ENCODE results near the gene SPC24. TPM values are rescaled to one million over a fixed set of nuclear protein-coding genes. Genes with fewer than 3 reads are reported as not detected.
"Not testable (repeated sequence)": the region's sequence is repeated elsewhere in the genome, so short reads cannot be mapped to it uniquely, and the experiment has no call there.

The SPC24 gene
- total RNA-seq, 1 donor from 2014 or later, result 3.9 TPM

- intact Hi-C loops (cut with micrococcal nuclease), result no loop called here
- no peak overlapping the region for H3K4me3 ChIP-seq
- H3K27ac ChIP-seq (replicated peaks), result peak overlapping the region; percentile 100
- H3K36me3 ChIP-seq, result no peaks in the 10 kb centered on the region
- no peak for TF ChIP-seq CTCF (IDR thresholded peaks at IDR 0.05; ENCODE audit: borderline replicate concordance)
- DNase-seq, result no peak
- no peaks in the 10 kb centered on the region for H3K27me3 ChIP-seq (ENCODE audit: low read depth)
- H3K4me1 ChIP-seq, result peaks cover 42% of the 10 kb centered on the region
- H3K9me3 ChIP-seq (replicated peaks), result peaks cover 4% of the 10 kb centered on the region
Measured at GRCh38 chr19:11145536-11145924, 10.1 kb downstream of the SPC24 start.

- Histone ChIP-seq H3K36me3 (no peaks in the 10 kb centered on the region), H3K9me3 (replicated peaks) (peaks cover 4% of the 10 kb centered on the region), H3K4me1 (peaks cover 68% of the 10 kb centered on the region), H3K27me3 (ENCODE audit: low read depth) (no peaks in the 10 kb centered on the region), H3K27ac (replicated peaks) (peak overlapping the region; percentile 100), H3K4me3 (peak overlapping the region; percentile 56)
- peak; percentile 92 for DNase-seq
- TF ChIP-seq CTCF (IDR thresholded peaks at IDR 0.05; ENCODE audit: borderline replicate concordance), result no peak
- intact Hi-C loops (cut with micrococcal nuclease), result no loop called here
Measured at GRCh38 chr19:11142528-11143171, 12.9 kb downstream of the SPC24 start.

GRCh38 chr19:11141937-11142527 is 13.6 kb downstream of the SPC24 start:
- peak; percentile 11 for TF ChIP-seq CTCF (IDR thresholded peaks at IDR 0.05; ENCODE audit: borderline replicate concordance)
- no peaks in the 10 kb centered on the region for H3K36me3 ChIP-seq
- intact Hi-C loops (cut with micrococcal nuclease), result no loop called here
- H3K4me3 ChIP-seq, result peak overlapping the region; percentile 56
- H3K27ac ChIP-seq (replicated peaks), result peak overlapping the region; percentile 100
- DNase-seq, result no peak
- H3K27me3 ChIP-seq (ENCODE audit: low read depth), result no peaks in the 10 kb centered on the region
- H3K4me1 ChIP-seq, result peaks cover 74% of the 10 kb centered on the region
- peaks cover 4% of the 10 kb centered on the region for H3K9me3 ChIP-seq (replicated peaks)

GRCh38 chr19:11140896-11141295 is 14.7 kb downstream of the SPC24 start:
- Histone ChIP-seq H3K36me3 (no peaks in the 10 kb centered on the region), H3K27ac (replicated peaks) (peak overlapping the region; percentile 100), H3K4me3 (no peak overlapping the region), H3K4me1 (peaks cover 74% of the 10 kb centered on the region), H3K9me3 (replicated peaks) (peaks cover 4% of the 10 kb centered on the region), H3K27me3 (ENCODE audit: low read depth) (no peaks in the 10 kb centered on the region)
- TF ChIP-seq CTCF (IDR thresholded peaks at IDR 0.05; ENCODE audit: borderline replicate concordance), result no peak
- intact Hi-C loops (cut with micrococcal nuclease), result no loop called here
- DNase-seq, result no peak

- H3K27me3 ChIP-seq (ENCODE audit: low read depth); H3K4me3 ChIP-seq; intact Hi-C loops (cut with micrococcal nuclease); H3K36me3 ChIP-seq; H3K9me3 ChIP-seq (replicated peaks); DNase-seq: not testable (repeated sequence)
- Histone ChIP-seq H3K4me1 (peaks cover 74% of the 10 kb centered on the region), H3K27ac (replicated peaks) (peak overlapping the region; percentile 100)
Measured at GRCh38 chr19:11140023-11140538, 15.5 kb downstream of the SPC24 start.
